ENCODE measurements around the gene GALNT2.
A peak's percentile ranks its signal among the peaks of the same experiment; 100 is the strongest.

GALNT2 gene

GRCh38 chr1:230195199-230195598 lies 128.2 kb downstream of the GALNT2 start:
- DNase-seq: no peak

GRCh38 chr1:230196077-230196476 lies 129.0 kb downstream of the GALNT2 start:
- DNase-seq: no peak

GRCh38 chr1:230197644-230198567 lies 130.9 kb downstream of the GALNT2 start:
- no peak for DNase-seq

GRCh38 chr1:230199034-230199433 lies 132.0 kb downstream of the GALNT2 start:
- DNase-seq: no peak

GRCh38 chr1:230199554-230199953 lies 132.5 kb downstream of the GALNT2 start:
- no peak for DNase-seq

- DNase-seq: no peak
These were observed 133.2 kb downstream of the GALNT2 start for GRCh38 chr1:230200276-230200675.

GRCh38 chr1:230201445-230201844 lies 134.4 kb downstream of the GALNT2 start:
- DNase-seq: no peak

GRCh38 chr1:230204842-230205241 lies 137.8 kb downstream of the GALNT2 start:
- no peak for DNase-seq

GRCh38 chr1:230205719-230206198 lies 138.7 kb downstream of the GALNT2 start:
- DNase-seq: no peak

GRCh38 chr1:230206207-230206606 lies 139.2 kb downstream of the GALNT2 start:
- DNase-seq: no peak

GRCh38 chr1:230206976-230207375 lies 139.9 kb downstream of the GALNT2 start:
- DNase-seq: no peak

- DNase-seq: no peak
These were observed 140.6 kb downstream of the GALNT2 start for GRCh38 chr1:230207598-230207997.

GRCh38 chr1:230208619-230209261 lies 141.7 kb downstream of the GALNT2 start:
- peak in 1 of 2 donors; percentile 4 for DNase-seq

GRCh38 chr1:230210326-230210980 lies 143.4 kb downstream of the GALNT2 start:
- DNase-seq: no peak

- no peak for DNase-seq
These were observed 143.9 kb downstream of the GALNT2 start for GRCh38 chr1:230210981-230211336.

GRCh38 chr1:230211436-230212145 lies 144.6 kb downstream of the GALNT2 start:
- no peak for DNase-seq

- DNase-seq: peak; percentile 7 to 9
These were observed 145.4 kb downstream of the GALNT2 start for GRCh38 chr1:230212405-230212936.

GRCh38 chr1:230215031-230215430 lies 148.0 kb downstream of the GALNT2 start:
- no peak for DNase-seq

GRCh38 chr1:230215529-230215928 lies 148.5 kb downstream of the GALNT2 start:
- DNase-seq: no peak

GRCh38 chr1:230216896-230217295 lies 149.9 kb downstream of the GALNT2 start:
- no peak for DNase-seq

GRCh38 chr1:230218667-230219066 lies 151.6 kb downstream of the GALNT2 start:
- DNase-seq: no peak

Measured in CD4-positive, alpha-beta T cell treated with Interferon alpha-2 for 1 hour (primary cell).